Muscle layer of duodenum (tissue), 2 donors: ENCODE measurements around the gene OR13J1.

ENCODE experiments used
- H3K27ac ChIP-seq: one replicate; pipeline ENCODE4 v1.7.0; 2013; ENCODE audit warnings: mild to moderate bottlenecking, low read length
- H3K27me3 ChIP-seq: one replicate; pipeline ENCODE4 v1.7.0; 2013; ENCODE audit warnings: low read depth, mild to moderate bottlenecking, control low read depth, low read length
- H3K36me3 ChIP-seq, 2 donors: one replicate each; pipeline ENCODE4 v1.7.0; 2013; ENCODE audit warnings: low read length in 2 of 2, control low read depth in 1 of 2, mild to moderate bottlenecking in 1 of 2; ENCODE audit not compliant: insufficient read depth in 2 of 2, control insufficient read depth in 1 of 2
- H3K4me1 ChIP-seq, 2 donors: one replicate each; pipeline ENCODE4 v1.7.0; 2013; ENCODE audit warnings: low read length in 2 of 2, mild to moderate bottlenecking in 2 of 2, control low read depth in 1 of 2, moderate library complexity in 1 of 2; ENCODE audit not compliant: insufficient read depth in 2 of 2, control insufficient read depth in 1 of 2
- H3K4me3 ChIP-seq, 2 donors: one replicate each; pipeline ENCODE4 v1.7.0; 2013; ENCODE audit warnings: low read length in 2 of 2, low read depth in 1 of 2, mild to moderate bottlenecking in 1 of 2
- H3K9me3 ChIP-seq, 2 donors: one replicate each; pipeline ENCODE4 v1.7.0; 2013; ENCODE audit warnings: low read length in 2 of 2, control low read depth in 1 of 2, mild to moderate bottlenecking in 1 of 2; ENCODE audit not compliant: control insufficient read depth in 1 of 2
- donor health status: healthy.

The OR13J1 gene

GRCh38 chr9:35828716-35829083 lies 41.5 kb downstream of the OR13J1 start, which contains the start of gene FAM221B:
FAM221B (minus strand) TSS chr9:35828732; CDS start chr9:35826161, 2,571 bp downstream.
- peak within 1 kb of the TSS; percentile 57 for H3K27ac ChIP-seq
- H3K4me3 ChIP-seq: peak within 1 kb of the TSS; percentile 73 to 79
- peaks cover 16 to 30% of the 10 kb centered on the region in 2 donors for H3K4me1 ChIP-seq
- no peaks in the 10 kb centered on the region for H3K27me3 ChIP-seq
- no peaks in the 10 kb centered on the region for H3K36me3 ChIP-seq
- H3K9me3 ChIP-seq: no peaks in the 10 kb centered on the region

- no peaks in the 10 kb centered on the region for H3K27me3 ChIP-seq
- H3K4me1 ChIP-seq: peaks cover 16 to 30% of the 10 kb centered on the region in 2 donors
- no peak overlapping the region for H3K4me3 ChIP-seq
- no peaks in the 10 kb centered on the region for H3K9me3 ChIP-seq
- no peaks in the 10 kb centered on the region for H3K36me3 ChIP-seq
- no peak overlapping the region for H3K27ac ChIP-seq
Measured at GRCh38 chr9:35827486-35827885, 42.7 kb downstream of the OR13J1 start.

DNA sequence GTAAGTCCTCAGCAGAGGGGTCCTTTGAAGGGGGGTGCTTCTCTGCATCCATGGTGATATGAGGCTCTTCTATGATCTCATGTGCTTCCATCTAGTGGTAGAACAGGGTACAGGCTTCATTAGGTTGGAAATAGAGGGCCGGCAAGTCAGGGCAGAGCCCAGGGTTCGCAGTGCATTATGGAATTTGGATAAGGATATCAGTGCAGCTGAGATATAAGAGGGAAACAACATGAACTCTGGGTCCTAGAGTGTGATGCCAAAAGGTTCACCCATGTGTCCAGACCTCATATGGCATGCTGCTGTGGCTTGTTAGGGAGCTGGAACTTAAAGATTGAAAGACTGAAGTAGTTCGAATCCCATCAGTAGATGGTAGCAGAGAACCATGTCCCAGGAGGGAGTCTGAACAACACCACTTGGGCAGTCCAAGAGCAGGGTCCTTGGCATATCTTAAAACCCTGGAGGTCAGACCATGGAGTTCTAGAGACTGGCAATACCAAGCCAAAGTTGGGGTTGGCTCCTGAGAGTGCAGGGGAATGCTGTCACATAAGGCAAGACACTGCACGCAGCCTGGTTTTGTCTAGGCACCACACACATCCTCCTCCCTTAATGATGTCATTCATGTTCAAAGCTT lies 44.0 kb downstream of the OR13J1 start:
- Histone ChIP-seq H3K27me3 (no peaks in the 10 kb centered on the region), H3K27ac (no peak overlapping the region), H3K9me3 (no peaks in the 10 kb centered on the region), H3K36me3 (no peaks in the 10 kb centered on the region), H3K4me3 (peak overlapping the region in 1 of 2 donors; percentile 23), H3K4me1 (peaks cover 16 to 25% of the 10 kb centered on the region in 2 donors)

DNA sequence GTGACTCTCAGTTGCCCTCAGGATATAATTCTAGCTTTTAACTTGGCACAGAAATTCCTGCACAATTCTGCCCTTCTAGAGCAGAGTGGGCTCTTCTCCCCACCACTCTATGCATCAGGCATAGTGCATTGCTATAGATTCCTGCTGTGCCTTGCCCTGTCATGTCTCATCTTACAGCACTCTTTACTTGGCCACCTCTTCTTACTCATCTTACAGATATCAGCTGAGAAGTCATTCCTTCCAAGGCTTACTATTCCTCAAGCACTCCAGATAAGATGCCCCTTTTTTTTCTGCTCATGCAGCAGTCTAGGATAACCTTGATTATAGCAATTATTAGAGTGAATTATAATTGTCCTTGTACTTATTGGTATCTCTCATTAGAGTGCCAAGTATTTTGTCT lies 47.3 kb downstream of the OR13J1 start:
- Histone ChIP-seq H3K9me3 (no peaks in the 10 kb centered on the region), H3K36me3 (no peaks in the 10 kb centered on the region), H3K4me1 (peaks cover 4% of the 10 kb centered on the region in 2 donors), H3K4me3 (no peak overlapping the region), H3K27me3 (no peaks in the 10 kb centered on the region), H3K27ac (no peak overlapping the region)

DNA sequence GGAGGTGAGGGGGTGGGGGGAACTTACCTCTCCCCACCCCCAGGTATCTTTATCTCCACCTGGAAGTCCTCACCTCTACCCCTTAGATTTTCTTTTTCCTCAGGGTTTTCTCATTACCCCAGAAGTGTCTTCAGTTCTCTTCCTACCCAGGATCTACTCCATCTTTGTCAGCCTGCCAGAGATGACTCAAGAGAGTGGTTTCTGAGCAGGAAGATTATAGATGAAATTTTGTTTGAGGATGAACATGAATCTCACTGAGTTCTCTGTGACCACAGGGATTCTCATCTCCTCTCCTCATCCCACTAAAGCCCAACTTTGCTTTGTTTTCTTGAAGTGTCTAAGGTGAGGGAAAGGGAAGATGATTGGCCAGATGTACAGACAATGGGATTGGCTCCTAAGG lies 50.1 kb downstream of the OR13J1 start:
- Histone ChIP-seq H3K36me3 (no peaks in the 10 kb centered on the region), H3K4me3 (no peak overlapping the region), H3K4me1 (no peaks in the 10 kb centered on the region), H3K27ac (no peak overlapping the region), H3K27me3 (no peaks in the 10 kb centered on the region), H3K9me3 (no peaks in the 10 kb centered on the region)
